Right ventricle myocardium inferior (tissue), 1 donor: ENCODE data around the gene CLN6. TPM values are rescaled to one million over a fixed set of nuclear protein-coding genes. Genes with fewer than 3 reads are reported as not detected.
A peak's percentile ranks its signal among the peaks of the same experiment; 100 is the strongest.
"Not testable (repeated sequence)": the region's sequence is repeated elsewhere in the genome, so short reads cannot be mapped to it uniquely, and the experiment has no call there.

ENCODE experiments used
- ATAC-seq: fragments of 200-7000 bp; cut with Tn5 transposase; one replicate; pipeline ENCODE4 v1.9.1; 2020; ENCODE audit warnings: mild to moderate bottlenecking, moderate library complexity
- DNase-seq: peaks from one replicate; pipeline ENCODE4 v3.0.0; 2021; ENCODE audit errors: missing footprints
- intact Hi-C: fragments of 100-400 bp; cut with DNase I; formaldehyde crosslinking; loops from one replicate; pipeline ENCODE4 v1.11.0; 2022
- total RNA-seq: library from RNA; stranded (reverse); fragmentation: NEBNext Ultra II Directional; extraction: Animal tissue kit (Norgen Biotek cat#: 25700); gene quantifications from one replicate; pipeline ENCODE4 v1.2.1, GENCODE V29; 2021
- donor health status: DM: no; HTN: yes; CAD: no; lungs with severe emphysema.

Gene CLN6
- total RNA-seq, 1 donor from 2014 or later: 7.7 TPM

DNA sequence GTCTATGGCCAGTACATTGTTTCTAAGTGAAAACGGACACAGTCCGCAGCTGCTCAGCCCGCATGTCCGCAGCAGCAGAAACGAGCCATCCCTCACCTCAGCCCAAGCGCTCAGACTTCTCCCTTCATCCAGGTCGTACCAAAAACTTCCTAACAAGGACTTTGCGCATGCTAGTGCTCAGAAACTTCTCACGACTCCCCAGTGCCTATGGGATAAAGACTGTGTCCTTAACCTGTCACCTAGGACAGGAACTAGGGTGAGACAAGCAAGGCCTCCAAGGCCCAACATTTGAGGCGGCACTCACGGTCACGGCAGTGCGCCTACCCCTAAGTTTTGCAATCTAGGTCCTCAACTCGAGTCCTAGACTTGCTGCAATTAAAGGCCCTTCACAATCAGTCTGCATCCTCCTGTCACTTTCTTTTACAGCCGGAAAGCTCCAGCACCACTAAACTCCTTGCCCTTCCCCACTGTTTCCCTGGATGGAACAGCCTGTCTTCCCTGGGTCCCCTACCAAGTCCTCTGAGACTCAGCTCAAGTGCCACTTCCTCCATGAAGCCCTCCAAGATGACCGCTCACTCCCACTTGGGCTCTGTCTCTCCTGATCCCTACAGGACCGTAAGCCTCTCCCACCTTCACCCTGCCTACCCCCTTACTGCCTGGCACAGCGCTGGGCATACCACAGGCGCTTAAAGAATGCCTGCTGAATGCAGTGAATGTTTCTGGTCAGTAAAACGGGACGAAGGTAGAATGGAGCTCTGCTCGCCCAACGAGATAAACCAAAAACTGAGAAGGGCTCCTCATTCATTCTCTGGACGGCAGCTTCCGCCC lies 1.2 kb downstream of the CLN6 start:
- intact Hi-C loops: no loop called here
- ATAC-seq (no peak), DNase-seq (peak; percentile 48)

DNA sequence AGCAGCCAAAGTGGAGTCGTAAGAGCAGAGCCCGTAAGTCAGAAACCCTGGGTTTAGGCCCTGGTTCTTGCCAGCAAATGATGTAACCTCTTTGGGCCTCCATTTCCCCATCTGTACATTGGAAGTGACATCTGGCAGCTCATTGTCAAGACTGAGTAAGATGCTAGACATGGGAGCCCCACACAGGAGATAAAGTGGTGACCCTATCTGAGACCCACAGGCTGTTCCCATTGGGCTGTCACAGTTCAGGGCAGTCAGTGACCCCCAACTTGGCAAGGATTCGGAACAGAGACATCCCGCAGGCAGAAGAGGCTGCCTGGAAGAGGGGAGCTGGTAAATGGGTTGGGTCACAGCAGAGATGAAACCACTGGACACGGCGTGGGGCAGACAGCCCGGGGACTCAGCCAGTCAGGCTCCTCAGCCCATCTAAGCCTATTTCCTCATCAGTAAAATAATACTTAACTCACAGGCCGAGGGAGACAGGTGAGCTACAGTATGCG lies 1.8 kb downstream of the CLN6 start:
- intact Hi-C loops: no loop called here
- ATAC-seq (no peak), DNase-seq (peak; percentile 45)

DNA sequence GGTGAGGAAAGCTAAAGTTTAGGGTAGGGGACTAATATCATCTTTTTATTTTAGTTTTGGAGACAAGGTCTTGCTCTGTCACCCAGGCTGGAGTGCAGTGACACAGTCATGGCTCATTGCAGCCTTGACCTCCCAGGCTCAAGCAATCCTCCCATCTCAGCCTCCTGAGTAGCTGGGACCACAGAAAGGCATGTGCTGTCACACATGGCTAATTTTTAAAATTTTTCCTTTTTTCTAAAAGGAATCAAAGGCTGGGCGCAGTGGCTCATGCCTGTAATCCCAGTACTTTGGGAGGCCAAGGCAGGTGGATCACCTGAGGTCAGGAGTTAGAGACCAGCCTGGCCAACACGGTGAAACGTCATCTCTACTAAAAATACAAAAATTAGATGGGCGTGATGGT lies 4.1 kb downstream of the CLN6 start:
- ATAC-seq, DNase-seq, intact Hi-C loops: not testable (repeated sequence)

DNA sequence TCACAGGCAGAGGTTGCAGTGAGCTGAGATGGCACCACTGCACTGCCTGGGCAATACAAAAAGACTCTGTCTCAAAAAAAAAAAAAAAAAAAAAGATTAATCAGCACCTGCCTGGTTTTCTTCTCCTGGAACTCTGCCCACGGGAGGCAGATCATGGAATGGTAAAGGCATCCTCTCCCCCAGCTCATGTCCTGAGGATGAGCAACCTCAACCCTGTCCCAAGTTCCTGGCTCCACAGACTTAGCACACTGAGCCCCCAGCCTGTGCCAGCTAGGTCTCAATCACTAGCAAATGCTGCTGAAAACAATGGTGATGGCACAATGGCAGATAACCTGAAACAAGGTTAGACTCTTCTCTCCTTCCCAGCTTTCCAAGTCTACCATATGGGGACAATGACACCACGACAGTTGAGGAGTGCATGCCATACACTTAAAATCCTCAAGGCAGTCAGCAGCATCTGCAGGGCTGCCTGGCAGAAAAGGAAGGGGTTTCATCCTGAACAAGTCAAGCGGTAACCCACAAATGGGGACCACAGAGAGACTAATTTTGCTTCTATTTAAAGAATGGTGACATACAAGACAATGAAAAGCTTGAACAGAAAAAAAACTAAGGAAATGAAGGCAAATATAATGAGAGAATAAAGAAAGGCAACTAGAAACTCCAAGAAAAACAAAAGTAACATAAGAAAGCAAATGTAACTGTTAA lies 4.8 kb downstream of the CLN6 start:
- ATAC-seq (no peak), DNase-seq (no peak)
- intact Hi-C loops: no loop called here

DNA sequence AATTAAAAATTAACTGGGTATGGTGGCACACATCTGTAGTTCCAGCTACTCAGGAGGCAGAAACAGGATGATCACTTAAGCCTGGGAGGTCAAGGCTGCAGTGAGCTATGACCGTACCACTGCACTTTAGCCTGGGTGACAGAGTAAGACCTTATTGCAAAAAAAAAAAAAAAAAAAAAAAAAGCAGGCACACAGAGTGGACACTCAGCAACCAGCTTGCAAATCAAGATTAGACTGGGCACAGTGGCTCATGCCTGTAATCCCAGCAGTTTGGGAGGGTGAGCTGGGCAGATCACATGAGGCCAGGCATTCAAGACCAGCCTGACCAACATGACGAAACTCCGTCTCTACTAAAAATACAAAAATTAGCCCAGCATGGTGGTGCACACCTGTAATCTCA lies 5.4 kb downstream of the CLN6 start:
- ATAC-seq (no peak), DNase-seq (no peak)
- intact Hi-C loops: no loop called here

DNA sequence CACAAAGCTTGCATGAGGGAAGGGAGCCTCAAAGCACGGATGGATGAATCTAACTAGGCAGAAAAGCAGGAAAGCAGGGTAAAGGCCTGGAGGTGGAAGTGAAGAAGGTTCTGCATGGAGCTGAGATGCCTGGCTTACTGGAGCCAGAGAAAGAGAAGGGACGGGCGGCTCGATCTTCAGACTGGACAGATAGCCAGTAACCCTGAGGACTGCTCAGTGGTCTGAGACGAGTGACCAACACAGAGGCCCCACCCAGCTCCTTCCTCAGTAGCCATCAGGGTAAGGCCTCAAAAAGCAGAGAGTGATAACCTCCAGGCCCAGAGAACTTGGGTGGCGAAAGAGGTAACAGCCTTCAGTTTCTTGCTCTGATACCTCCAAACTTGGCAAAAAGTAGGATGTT lies 6.4 kb downstream of the CLN6 start:
- intact Hi-C loops: no loop called here
- DNase-seq (no peak), ATAC-seq (no peak)

DNA sequence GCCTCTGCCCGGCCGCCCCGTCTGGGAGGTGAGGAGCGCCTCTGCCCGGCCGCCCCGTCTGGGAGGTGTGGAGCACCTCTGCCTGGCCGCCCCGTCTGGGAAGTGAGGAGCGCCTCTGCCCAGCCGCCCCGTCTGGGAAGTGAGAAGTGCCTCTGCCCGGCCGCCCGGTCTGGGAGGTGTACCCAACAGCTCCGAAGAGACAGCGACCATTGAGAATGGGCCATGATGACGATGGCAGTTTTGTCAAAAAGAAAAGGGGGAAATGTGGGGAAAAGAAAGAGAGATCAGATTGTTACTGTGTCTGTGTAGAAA lies 7.1 kb downstream of the CLN6 start:
- DNase-seq, ATAC-seq, intact Hi-C loops: not testable (repeated sequence)

DNA sequence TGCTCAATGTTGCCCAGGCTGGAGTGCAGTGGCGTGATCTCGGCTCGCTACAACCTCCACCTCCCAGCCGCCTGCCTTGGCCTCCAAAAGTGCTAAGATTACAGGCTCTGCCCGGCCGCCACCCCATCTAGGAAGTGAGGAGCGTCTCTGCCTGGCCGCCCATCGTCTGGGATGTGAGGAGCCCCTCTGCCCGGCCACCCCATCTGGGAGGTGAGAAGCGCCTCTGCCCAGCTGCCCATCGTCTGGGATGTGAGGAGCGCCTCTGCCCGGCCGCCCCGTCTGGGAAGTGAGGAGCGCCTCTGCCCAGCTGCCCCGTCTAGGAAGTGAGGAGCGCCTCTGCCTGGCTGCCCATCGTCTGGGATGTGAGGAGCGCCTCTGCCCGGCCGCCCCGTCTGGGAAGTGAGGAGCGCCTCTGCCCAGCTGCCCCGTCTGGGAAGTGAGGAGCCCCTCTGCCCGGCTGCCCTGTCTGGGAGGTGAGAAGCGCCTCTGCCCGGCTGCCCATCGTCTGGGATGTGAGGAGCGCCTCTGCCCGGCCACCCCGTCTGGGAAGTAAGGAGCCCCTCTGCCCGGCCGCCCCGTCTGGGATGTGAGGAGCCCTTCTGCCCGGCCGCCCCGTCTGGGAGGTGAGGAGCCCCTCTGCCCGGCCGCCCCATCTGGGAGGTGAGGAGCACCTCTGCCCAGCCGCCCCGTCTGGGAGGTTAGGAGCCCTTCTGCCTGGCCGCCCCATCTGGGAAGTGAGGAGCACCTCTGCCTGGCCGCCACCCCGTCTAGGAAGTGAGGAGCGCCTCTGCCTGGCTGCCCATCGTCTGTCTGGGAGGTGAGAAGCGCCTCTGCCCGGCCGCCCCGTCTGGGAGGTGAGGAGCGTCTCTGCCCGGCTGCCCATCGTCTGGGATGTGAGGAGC lies 7.7 kb downstream of the CLN6 start:
- intact Hi-C loops, ATAC-seq, DNase-seq: not testable (repeated sequence)

DNA sequence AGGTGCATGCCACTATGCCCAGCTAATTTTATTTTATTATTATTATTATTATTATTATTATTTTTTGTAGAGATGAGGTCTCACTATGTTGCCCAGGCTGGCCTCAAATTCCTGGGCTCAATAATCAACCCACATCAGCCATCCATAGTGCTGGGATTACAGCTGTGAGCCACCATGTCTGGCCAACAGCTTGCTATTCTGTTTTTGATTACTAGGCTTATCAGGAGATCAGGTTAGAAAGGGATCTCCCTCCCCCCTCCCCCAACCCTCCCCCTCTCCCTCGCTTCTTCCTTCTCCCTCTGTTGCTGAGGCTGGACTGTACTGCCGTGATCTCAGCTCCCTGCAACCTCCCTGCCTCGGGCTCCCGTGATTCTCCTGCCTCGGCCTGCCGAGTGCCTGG lies 8.6 kb downstream of the CLN6 start:
- intact Hi-C loops: no loop called here
- DNase-seq (no peak), ATAC-seq (no peak)

DNA sequence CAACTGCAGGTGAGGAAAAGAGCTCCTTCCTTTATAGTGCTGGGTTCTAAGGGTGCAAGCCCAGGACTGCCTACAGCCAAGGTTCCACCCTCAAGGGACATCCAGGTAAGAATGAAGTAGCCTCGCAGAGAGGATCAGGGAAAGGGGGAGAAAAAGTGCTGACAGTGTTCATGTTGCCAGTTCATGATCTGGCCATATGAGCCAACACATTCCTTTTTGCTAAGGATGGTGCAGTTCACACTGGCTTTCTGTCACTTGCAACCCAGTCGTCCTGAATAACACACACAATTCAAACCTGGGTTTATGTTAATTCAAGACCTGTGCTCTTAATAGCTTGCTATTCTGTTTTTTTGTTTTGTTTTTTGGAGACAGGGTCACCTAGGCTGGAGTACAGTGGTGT lies 9.0 kb downstream of the CLN6 start:
- ATAC-seq: no peak
- intact Hi-C loops: no loop called here
- DNase-seq: no peak

DNA sequence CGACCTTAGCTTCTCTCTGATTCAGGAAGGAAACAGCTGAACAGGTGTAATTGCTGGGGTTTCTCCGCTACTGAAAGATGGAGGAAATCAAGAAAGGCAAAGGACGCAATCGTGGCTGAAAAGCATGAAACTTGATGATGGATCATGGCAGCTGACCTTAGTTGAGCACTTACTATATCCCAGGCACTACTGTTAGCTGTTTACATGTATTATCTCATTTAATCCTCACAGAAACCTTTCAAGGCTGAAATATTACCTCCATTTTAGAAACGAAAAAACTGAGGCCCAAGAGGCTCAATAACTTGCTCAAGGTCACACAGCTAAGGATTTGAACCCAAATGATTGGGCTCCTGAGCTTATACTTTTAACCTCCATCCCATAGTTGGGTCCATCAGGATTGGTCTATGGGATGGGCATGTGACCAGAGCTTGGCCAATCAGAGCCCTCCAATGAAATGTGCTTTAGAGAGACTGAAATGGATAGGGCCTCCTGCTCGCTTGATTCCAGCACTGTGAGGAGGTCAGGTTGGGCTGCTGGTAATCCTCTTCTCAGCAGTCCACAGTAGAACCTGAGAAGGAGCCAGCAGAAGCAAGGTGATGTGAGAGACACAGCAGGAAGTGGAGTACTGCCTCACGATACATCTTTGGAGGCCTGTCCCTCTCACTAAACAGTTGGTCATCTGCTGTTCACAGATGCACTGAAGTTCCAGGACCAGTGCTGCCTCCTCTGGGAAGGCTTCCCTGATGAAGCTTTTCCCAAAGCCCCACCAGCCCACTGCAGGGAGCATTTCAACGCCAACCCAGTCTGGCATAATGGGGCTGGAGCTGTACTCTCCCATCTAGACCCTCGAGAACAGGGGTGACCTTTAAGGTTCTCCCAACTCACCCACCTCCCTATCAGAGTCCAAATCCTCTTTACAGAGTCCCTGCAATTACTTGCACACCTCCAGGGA lies 10.4 kb downstream of the CLN6 start:
- intact Hi-C loops: no loop called here
- ATAC-seq (no peak), DNase-seq (no peak)

DNA sequence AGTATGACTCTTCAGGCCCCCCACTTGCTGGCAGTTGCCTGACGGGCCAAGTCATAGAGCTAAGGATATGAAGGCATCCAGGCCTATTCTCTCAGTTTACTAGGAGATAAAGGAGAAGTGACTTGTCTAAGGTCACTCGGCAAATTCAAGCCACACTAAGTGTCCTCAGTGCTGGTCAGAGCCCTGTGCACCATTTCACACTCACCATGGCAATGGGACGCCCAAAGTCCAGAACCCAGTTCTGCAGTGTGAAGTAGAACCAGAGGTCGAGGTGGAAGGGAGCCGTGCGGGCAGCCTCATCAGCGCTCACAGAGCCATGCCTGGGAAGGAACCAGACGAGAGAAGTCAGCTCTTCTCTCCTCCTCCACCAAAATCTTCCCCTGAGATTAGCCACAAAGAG lies 11.2 kb downstream of the CLN6 start:
- DNase-seq: no peak
- intact Hi-C loops: no loop called here
- no peak for ATAC-seq

DNA sequence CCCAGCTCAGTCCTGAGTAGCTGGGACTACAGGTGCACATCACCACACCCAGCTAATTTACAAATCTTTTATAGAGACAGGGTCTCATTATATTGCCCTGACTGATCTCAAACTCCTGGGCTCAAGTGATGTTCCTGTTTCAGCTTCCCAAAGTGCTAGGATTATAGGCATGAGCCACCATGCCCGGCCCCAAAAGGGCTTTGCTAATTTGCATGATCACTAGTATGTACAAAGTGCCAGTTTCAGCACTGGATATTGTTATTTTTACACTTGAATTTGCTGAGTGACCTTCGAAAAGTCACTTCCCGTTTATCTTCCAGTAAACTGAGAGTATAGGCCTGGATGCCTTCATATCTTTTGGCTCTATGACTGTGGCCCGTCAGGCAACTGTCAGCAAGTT lies 12.2 kb downstream of the CLN6 start:
- ATAC-seq (no peak), DNase-seq (no peak)
- intact Hi-C loops: no loop called here

DNA sequence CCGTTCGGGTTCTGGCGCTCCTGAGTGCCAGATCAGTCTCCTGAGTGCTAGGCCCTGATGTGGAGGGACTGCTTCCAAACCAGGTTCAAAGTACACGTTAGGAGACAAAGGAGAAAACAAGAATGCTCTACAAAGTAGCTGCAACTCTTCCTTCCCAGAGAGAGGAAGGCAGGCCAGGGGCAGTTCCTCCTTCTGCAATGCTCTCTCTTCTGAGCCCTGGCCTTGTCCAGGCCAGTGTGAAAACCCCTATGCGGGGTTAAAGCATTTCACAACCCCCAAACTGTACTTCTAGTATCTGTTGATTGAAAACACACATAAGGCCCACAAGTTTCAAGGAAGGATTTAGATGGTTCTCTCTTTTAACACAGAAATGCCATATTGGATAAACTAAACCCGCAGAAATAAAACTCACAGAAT lies 14.7 kb downstream of the CLN6 start:
- intact Hi-C loops: no loop called here
- no peak for ATAC-seq
- DNase-seq: no peak

DNA sequence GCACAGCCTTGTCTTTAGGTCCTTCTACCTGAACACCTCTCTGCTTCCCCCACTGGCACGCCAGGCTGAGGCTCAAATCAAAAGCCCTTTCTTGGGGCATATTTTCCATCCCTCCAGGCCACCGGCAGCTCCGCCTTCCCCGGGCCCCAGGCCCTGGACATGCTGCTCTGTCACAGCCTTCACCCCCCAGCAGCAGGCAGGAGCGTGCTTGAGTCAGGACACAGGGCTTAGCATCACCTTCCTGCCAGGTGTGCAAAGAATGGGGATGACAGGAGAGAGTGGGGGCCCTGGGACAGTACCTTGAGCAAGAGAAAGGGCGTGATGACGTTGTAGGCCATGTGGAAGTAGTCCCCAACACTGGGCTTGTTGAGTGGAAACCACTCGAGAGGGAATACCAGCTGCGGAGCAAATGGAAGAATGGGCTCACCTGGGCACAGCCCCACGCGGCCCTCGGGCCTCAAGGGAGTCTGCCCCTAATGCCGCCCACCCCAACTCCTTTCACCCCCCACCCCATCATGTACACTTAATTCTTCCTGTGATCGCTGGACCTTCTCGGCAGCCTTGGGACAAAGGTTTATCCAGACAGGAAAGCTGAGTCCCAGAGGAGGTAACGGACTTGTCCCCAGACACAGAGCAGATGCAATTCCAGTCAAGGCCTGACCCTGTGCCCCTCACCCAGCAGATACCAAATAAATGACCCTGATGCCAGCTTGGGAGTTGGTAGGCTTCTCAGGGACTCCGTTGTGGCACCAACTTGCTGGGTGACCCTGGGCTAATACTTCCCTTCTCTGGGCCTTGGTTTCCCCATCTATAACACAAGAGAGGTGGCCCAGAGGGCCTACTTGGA lies 15.3 kb downstream of the CLN6 start:
- DNase-seq (no peak), ATAC-seq (no peak)
- intact Hi-C loops: no loop called here

DNA sequence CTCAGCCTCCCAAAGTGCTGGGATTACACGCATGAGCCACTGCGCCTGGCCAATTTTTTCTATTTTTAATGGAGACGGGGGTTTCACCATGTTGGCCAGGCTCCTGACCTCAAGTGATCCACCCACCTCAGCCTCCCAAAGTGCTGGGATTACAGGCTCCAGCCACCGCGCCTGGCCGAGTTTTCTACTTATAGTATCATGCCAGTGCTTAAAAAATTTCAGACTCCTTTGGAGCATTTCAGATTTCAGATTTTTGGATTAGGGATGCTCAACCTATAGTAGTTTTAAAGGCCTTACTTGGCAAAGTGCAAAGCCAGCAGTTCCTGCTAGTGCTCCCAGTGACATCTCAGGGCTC lies 16.1 kb downstream of the CLN6 start:
- intact Hi-C loops, DNase-seq, ATAC-seq: not testable (repeated sequence)

DNA sequence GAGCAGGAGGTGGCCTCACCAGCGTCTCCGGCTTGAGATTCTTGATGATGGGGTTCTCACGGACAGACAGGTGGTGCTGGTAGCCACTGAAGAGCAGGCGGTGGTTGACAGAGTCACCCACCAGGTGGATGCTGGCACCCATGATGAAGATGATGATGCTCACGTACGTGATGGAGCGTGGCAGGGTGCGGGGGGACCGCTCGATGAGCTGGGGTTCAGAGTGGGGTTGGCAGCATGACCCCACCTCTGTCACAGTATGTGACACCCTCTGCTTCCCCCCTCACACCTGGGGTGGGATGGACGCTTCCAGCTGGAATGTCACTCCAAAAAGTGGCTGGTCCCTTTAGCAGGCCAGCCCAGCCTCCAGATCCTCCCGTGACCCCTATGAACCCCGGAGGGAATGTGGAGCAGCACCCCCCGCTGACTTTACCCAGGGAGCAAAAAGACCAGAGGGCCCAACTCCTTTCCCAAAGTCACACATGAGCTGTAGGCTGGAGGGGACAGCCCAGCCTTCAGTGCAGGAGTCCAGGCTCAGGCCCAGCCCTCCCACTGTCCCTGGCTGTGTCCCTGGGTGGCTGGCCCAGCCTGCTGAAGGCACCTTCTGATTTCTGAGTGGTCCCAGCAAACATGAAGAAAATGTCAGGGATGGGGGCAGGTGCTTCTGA lies 17.7 kb downstream of the CLN6 start:
- DNase-seq (peak; percentile 23), ATAC-seq (no peak)
- intact Hi-C loops: loop anchor here (2.0 kb wide), 1 partner anchor 349 kb away; no protein-coding TSS in a partner anchor
